K562 (cell line): ENCODE data around the gene C7orf57. TPM values are rescaled to one million over a fixed set of nuclear protein-coding genes. Genes with fewer than 3 reads are reported as not detected.

ENCODE experiments used
- ARHGAP35 ChIP-seq: fragments of 450-650 bp; IDR thresholded peaks from 2 replicates; pipeline ENCODE4 v1.6.1; 2018; ENCODE audit not compliant: partially characterized antibody
- CSDE1 ChIP-seq, 2 experiments: fragments of 450-650 bp; IDR thresholded peaks; 2 replicates each; pipeline ENCODE4 v1.6.1; 2016; ENCODE audit warnings: mild to moderate bottlenecking in 1 of 2
- ETS2 ChIP-seq: IDR thresholded peaks from 2 replicates; pipeline ENCODE4 v1.6.1; 2016; ENCODE audit warnings: borderline replicate concordance, missing genetic modification characterization, mild to moderate bottlenecking, moderate library complexity, missing compliant biosample characterization; ENCODE audit not compliant: poor library complexity, severe bottlenecking
- HMG20B ChIP-seq: fragments of 250-450 bp; sonication (Bioruptor Pico); IDR thresholded peaks from 2 replicates; pipeline ENCODE4 v1.5.0; 2021; ENCODE audit warnings: mild to moderate bottlenecking
- ILF3 ChIP-seq: fragments of 450-650 bp; IDR thresholded peaks from 2 replicates; pipeline ENCODE4 v1.6.1; 2018; ENCODE audit warnings: antibody characterized with exemption, mild to moderate bottlenecking, moderate library complexity, borderline replicate concordance
- JUNB ChIP-seq: fragments of 450-650 bp; formaldehyde crosslinking; conservative IDR thresholded peaks from 2 replicates; pipeline ENCODE4 v1.4.0; 2020; ENCODE audit warnings: mild to moderate bottlenecking
- L3MBTL2 ChIP-seq: fragments of 450-650 bp; IDR thresholded peaks from 2 replicates; pipeline ENCODE4 v1.6.1; 2016; ENCODE audit warnings: mild to moderate bottlenecking, moderate library complexity
- MYBL2 ChIP-seq, 2 experiments: fragments of 450-650 bp in 1 of 2; sonication (generic) in 1 of 2; formaldehyde crosslinking in 1 of 2; IDR thresholded peaks; 2 replicates each; pipeline versions ENCODE4 v1.6.1 to v1.8.1; 2017 to 2022; ENCODE audit warnings: borderline replicate concordance in 1 of 2, inconsistent platforms in 1 of 2, low read depth in 1 of 2, mild to moderate bottlenecking in 1 of 2, missing genetic modification reagents in 1 of 2, moderate library complexity in 1 of 2
- MYC ChIP-seq, 2 experiments: fragments of 250-450 bp in 1 of 2; sonication (Bioruptor Pico) in 1 of 2; IDR thresholded peaks; 2 replicates each; pipeline versions ENCODE4 v1.5.1 to v1.6.1; 2012 to 2021; ENCODE audit warnings: low read depth in 2 of 2, borderline replicate concordance in 1 of 2, improper control_type of control experiment in 1 of 2, low read length in 1 of 2, mild to moderate bottlenecking in 1 of 2, moderate library complexity in 1 of 2
- OTX1 ChIP-seq: fragments of 450-650 bp; formaldehyde crosslinking; IDR thresholded peaks from 2 replicates; pipeline ENCODE4 v1.4.0; 2022; ENCODE audit warnings: mild to moderate bottlenecking
- RAD21 ChIP-seq, 2 experiments: fragments of 250-450 bp in 1 of 2; fragments of 450-650 bp in 1 of 2; sonication (Bioruptor Pico) in 1 of 2; formaldehyde crosslinking in 1 of 2; IDR thresholded peaks in 1 of 2; conservative IDR thresholded peaks in 1 of 2; 2 replicates each; pipeline versions ENCODE4 v1.4.0 to v1.8.0; 2020 to 2022; ENCODE audit warnings: mild to moderate bottlenecking in 2 of 2, moderate library complexity in 1 of 2
- REST ChIP-seq, 2 experiments: fragments of 450-650 bp; formaldehyde crosslinking in 1 of 2; IDR thresholded peaks; 2 replicates each; pipeline versions ENCODE4 v1.4.0 to v1.6.1; 2014 to 2020; ENCODE audit warnings: mild to moderate bottlenecking in 2 of 2, borderline replicate concordance in 1 of 2, low read depth in 1 of 2
- SOX6 ChIP-seq: fragments of 450-650 bp; IDR thresholded peaks from 2 replicates; pipeline ENCODE4 v1.6.1; 2014; ENCODE audit warnings: mild to moderate bottlenecking
- ZBTB7A ChIP-seq: IDR thresholded peaks from 2 replicates; pipeline ENCODE4 v1.6.1; 2011; ENCODE audit warnings: low read depth, mild to moderate bottlenecking, low read length, moderate library complexity, borderline replicate concordance; ENCODE audit not compliant: control insufficient read depth
- ZNF184 ChIP-seq: sonication (generic); formaldehyde crosslinking; IDR thresholded peaks from 2 replicates; pipeline ENCODE4 v1.5.0; 2020; ENCODE audit warnings: missing genetic modification reagents
- polyA plus RNA-seq, 8 experiments: library from polyadenylated mRNA; depleted of rRNA in 4 of 8; stranded (reverse) in 5 of 8; unstranded in 3 of 8; fragments of >200 nt; fragmentation: Nextera tagmentation in 2 of 8; fragmentation: Illumina TruSeq in 1 of 8; extraction: Ambion mirVana in 2 of 8; extraction: Trizol in 1 of 8; gene quantifications; 2 replicates each; pipeline versions ENCODE4 v1.2.1 to v1.2.3, GENCODE V29; 2011 to 2014; ENCODE audit warnings: inconsistent platforms in 1 of 8, missing spikeins in 1 of 8
- total RNA-seq, 7 experiments: library from RNA; depleted of rRNA in 6 of 7; stranded (reverse); fragments of >200 nt in 6 of 7; fragmentation: Illumina TruSeq in 2 of 7; extraction: Trizol in 2 of 7; gene quantifications; 2 replicates each; pipeline versions ENCODE4 v1.2.1 to v1.2.3, GENCODE V29; 2011 to 2021; ENCODE audit warnings: low replicate concordance in 1 of 7
- TF ChIP-seq, protein P1 (sequence below): sonication (generic); formaldehyde crosslinking; IDR thresholded peaks from 2 replicates; pipeline ENCODE4 v1.8.1; 2023; ENCODE audit warnings: mild to moderate bottlenecking, missing genetic modification reagents

The C7orf57 gene
- total and polyA plus RNA-seq, 9 of the 15 experiments (the other 6 are each of a cell fraction or from before 2014, with no cell fraction given), result not detected

- TF ChIP-seq, protein P1, sequence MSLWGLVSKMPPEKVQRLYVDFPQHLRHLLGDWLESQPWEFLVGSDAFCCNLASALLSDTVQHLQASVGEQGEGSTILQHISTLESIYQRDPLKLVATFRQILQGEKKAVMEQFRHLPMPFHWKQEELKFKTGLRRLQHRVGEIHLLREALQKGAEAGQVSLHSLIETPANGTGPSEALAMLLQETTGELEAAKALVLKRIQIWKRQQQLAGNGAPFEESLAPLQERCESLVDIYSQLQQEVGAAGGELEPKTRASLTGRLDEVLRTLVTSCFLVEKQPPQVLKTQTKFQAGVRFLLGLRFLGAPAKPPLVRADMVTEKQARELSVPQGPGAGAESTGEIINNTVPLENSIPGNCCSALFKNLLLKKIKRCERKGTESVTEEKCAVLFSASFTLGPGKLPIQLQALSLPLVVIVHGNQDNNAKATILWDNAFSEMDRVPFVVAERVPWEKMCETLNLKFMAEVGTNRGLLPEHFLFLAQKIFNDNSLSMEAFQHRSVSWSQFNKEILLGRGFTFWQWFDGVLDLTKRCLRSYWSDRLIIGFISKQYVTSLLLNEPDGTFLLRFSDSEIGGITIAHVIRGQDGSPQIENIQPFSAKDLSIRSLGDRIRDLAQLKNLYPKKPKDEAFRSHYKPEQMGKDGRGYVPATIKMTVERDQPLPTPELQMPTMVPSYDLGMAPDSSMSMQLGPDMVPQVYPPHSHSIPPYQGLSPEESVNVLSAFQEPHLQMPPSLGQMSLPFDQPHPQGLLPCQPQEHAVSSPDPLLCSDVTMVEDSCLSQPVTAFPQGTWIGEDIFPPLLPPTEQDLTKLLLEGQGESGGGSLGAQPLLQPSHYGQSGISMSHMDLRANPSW (CRISPR knock-in tag), result no peak
- no peak for TF ChIP-seq ILF3
- no peak for TF ChIP-seq JUNB
- TF ChIP-seq L3MBTL2, result 0 out of 2 replicates have a peak, but pooled peaks have one; percentile 13
- peak; percentile 56; the same call in 1 of the 2 replicates for TF ChIP-seq MYC (IDR thresholded peaks at IDR 0.05; ENCODE audit: low read depth, low read length)
- no peak for TF ChIP-seq MYC (CRISPR knock-in tag; IDR thresholded peaks at IDR 0.05; ENCODE audit: borderline replicate concordance, low read depth)
- TF ChIP-seq RAD21 (CRISPR knock-in tag; conservative IDR thresholded peaks at IDR 0.05 in 1 of 2, IDR thresholded peaks at IDR 0.05 in 1 of 2), result peak; percentile 72 to 77
- peak; percentile 70 for TF ChIP-seq MYBL2 (IDR thresholded peaks at IDR 0.05; ENCODE audit: low read depth)
- no peak for TF ChIP-seq MYBL2 (CRISPR knock-in tag; IDR thresholded peaks at IDR 0.05; ENCODE audit: borderline replicate concordance)
- no peak for TF ChIP-seq ARHGAP35
- TF ChIP-seq ETS2, result no peak
- no peak for TF ChIP-seq ZNF184 (CRISPR knock-in tag)
- peak; percentile 68; the same call in 1 of the 2 replicates for TF ChIP-seq REST (IDR thresholded peaks at IDR 0.05; ENCODE audit: borderline replicate concordance)
- TF ChIP-seq REST (CRISPR knock-in tag; IDR thresholded peaks at IDR 0.05; ENCODE audit: low read depth), result no peak
- TF ChIP-seq OTX1 (CRISPR knock-in tag), result no peak
- no peak for TF ChIP-seq CSDE1 (IDR thresholded peaks at IDR 0.05)
- TF ChIP-seq SOX6, result no peak
- TF ChIP-seq ZBTB7A, result peak; percentile 49; the same call in 1 of the 2 replicates
- TF ChIP-seq HMG20B (CRISPR knock-in tag), result no peak
Measured at GRCh38 chr7:47991741-47992311, 43.5 kb upstream of the C7orf57 start (continued).
